ENCODE measurements around the gene PLCG1.

GRCh38 chr20:41179961-41180360 is 42.6 kb downstream of the PLCG1 start:
- TF ChIP-seq, protein P1, sequence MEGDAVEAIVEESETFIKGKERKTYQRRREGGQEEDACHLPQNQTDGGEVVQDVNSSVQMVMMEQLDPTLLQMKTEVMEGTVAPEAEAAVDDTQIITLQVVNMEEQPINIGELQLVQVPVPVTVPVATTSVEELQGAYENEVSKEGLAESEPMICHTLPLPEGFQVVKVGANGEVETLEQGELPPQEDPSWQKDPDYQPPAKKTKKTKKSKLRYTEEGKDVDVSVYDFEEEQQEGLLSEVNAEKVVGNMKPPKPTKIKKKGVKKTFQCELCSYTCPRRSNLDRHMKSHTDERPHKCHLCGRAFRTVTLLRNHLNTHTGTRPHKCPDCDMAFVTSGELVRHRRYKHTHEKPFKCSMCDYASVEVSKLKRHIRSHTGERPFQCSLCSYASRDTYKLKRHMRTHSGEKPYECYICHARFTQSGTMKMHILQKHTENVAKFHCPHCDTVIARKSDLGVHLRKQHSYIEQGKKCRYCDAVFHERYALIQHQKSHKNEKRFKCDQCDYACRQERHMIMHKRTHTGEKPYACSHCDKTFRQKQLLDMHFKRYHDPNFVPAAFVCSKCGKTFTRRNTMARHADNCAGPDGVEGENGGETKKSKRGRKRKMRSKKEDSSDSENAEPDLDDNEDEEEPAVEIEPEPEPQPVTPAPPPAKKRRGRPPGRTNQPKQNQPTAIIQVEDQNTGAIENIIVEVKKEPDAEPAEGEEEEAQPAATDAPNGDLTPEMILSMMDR (IDR thresholded peaks at IDR 0.05; ENCODE audit: low read depth, low read length, poor library complexity, severe bottlenecking), result no peak
- TF ChIP-seq EZH2phosphoT487 (IDR thresholded peaks at IDR 0.05; ENCODE audit: borderline replicate concordance, low read length), result no peak

All from DOHH2 (cell line).